ENCODE data around the gene OPCML.

DNA sequence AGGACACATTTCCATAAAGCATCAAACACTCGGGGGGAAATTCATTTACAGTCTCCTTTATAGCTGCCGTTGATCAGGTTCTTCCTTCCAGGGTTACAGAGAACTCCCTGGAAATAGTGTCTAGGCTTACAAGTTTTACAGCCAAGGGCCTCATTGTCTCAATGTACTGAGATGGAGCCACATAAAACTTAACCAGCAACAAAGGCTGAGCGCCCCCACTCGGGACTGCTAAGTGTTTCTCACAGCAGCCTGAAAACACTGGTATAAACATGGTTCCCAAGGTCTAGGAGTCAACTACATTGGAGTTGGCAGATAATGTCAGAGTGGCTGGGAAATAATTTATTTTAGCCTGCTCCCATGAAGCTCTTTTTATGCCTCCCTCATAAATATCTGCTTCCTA is 686.2 kb downstream of the OPCML start:
- no peak for TF ChIP-seq CREB5 (CRISPR knock-in tag; IDR thresholded peaks at IDR 0.05; ENCODE audit: low read depth)
- TF ChIP-seq TSHZ2 (CRISPR knock-in tag; IDR thresholded peaks at IDR 0.05) = no peak
- no peak for TF ChIP-seq OSR1 (CRISPR knock-in tag; IDR thresholded peaks at IDR 0.05)
- no peak for TF ChIP-seq CSDC2 (CRISPR knock-in tag; IDR thresholded peaks at IDR 0.05)
- no peak for TF ChIP-seq CSRNP3 (CRISPR knock-in tag; IDR thresholded peaks at IDR 0.05)
- no peak for TF ChIP-seq ZC3H10 (CRISPR knock-in tag; IDR thresholded peaks at IDR 0.05)
- TF ChIP-seq ARNTL (CRISPR knock-in tag; IDR thresholded peaks at IDR 0.05; ENCODE audit: borderline replicate concordance, low read depth) = no peak
- TF ChIP-seq ZFP30 (CRISPR knock-in tag; IDR thresholded peaks at IDR 0.05) = no peak
- no peak for TF ChIP-seq POU6F1 (CRISPR knock-in tag; IDR thresholded peaks at IDR 0.05; ENCODE audit: borderline replicate concordance, low read depth)
- no peak for TF ChIP-seq PATZ1 (CRISPR knock-in tag; IDR thresholded peaks at IDR 0.05; ENCODE audit: borderline replicate concordance)
- no peak for TF ChIP-seq RARB (CRISPR knock-in tag; IDR thresholded peaks at IDR 0.05)

Data from SK-N-SH treated with all-trans-retinoic acid at 6 μM for 48 hours (cell line).